GM10248 (cell line): ENCODE measurements around the gene BMP7.

Experiments
- CTCF ChIA-PET: fragments of 300-600 bp; sonication (Branson Sonifier 250); formaldehyde crosslinking; extraction: SDS; loops from one replicate; lab custom pipeline; 2021; ENCODE audit warnings: antibody characterized with exemption; lab: Yijun Ruan, JAX
- POLR2A ChIA-PET: fragments of 350-650 bp; sonication (Branson Sonifier 250); formaldehyde crosslinking; extraction: SDS; loops from one replicate; lab custom pipeline; 2020; ENCODE audit warnings: antibody characterized with exemption; lab: Yijun Ruan, JAX
- DNase-seq: peaks from one replicate; pipeline ENCODE4 v3.0.0; 2012; ENCODE audit errors: extremely low spot score
- CTCF ChIP-seq: IDR thresholded peaks from 2 replicates; pipeline ENCODE4 v1.5.1; 2012; ENCODE audit warnings: mild to moderate bottlenecking, low read depth; ENCODE audit errors: extremely low read depth, missing control alignments, control extremely low read depth

Gene BMP7

GRCh38 chr20:57294550-57294949 is 28.1 kb upstream of the BMP7 start:
- no peak for DNase-seq
- no peak for TF ChIP-seq CTCF
- ChIA-PET CTCF (no interaction called here), POLR2A (no interaction called here)

- POLR2A ChIA-PET: no interaction called here
- DNase-seq: no peak
- no peak for TF ChIP-seq CTCF
- CTCF ChIA-PET: no interaction called here
Measured at GRCh38 chr20:57293995-57294394, 27.6 kb upstream of the BMP7 start.

- no peak for TF ChIP-seq CTCF
- POLR2A ChIA-PET: no interaction called here
- no peak for DNase-seq
- CTCF ChIA-PET: no interaction called here
Measured at GRCh38 chr20:57292611-57293010, 26.2 kb upstream of the BMP7 start.

GRCh38 chr20:57291694-57292093 is 25.3 kb upstream of the BMP7 start:
- no peak for TF ChIP-seq CTCF
- CTCF ChIA-PET: no interaction called here
- POLR2A ChIA-PET: no interaction called here
- DNase-seq: no peak

- ChIA-PET POLR2A (no interaction called here), CTCF (no interaction called here)
- DNase-seq: no peak
- TF ChIP-seq CTCF: no peak
Measured at GRCh38 chr20:57291003-57291402, 24.6 kb upstream of the BMP7 start.

GRCh38 chr20:57290178-57290484 is 23.7 kb upstream of the BMP7 start:
- POLR2A ChIA-PET: no interaction called here
- CTCF ChIA-PET: no interaction called here

More at GRCh38 chr20:57290178-57290484, 23.7 kb upstream of the BMP7 start:
- TF ChIP-seq CTCF: no peak
- no peak for DNase-seq
